Measurements from ENCODE around the gene SERPINF2.
"Not testable (repeated sequence)": the region's sequence is repeated elsewhere in the genome, so short reads cannot be mapped to it uniquely, and the experiment has no call there.

Gene SERPINF2

DNA sequence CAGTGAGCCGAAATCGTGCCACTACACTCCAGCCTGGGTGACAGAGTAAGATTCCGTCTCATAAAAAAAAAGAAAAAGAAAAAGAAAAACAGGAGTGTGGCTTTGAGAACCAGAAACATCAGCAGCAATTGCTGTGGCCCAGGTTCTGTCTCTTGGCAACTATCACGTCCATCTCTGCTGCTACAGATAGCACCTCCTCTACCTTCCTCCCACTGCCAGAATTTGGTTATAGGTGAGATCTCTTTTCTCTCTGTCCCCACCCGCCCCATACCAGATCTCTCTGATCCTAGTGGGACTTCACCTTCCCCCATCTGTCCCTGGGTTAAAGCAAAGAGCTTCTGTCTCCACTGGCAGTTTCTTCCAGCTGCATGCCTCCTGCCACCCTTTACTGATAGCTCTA is 35.6 kb upstream of the SERPINF2 start:
- H3K4me3 ChIP-seq (ENCODE audit: insufficient read depth, low read length, poor library complexity, severe bottlenecking): no peak overlapping the region
- no peak overlapping the region for H2AFZ ChIP-seq (ENCODE audit: low read depth, low read length, severe bottlenecking)
- no peaks in the 10 kb centered on the region for H3K79me2 ChIP-seq (ENCODE audit: insufficient read depth, low read length)
- H3K9me2 ChIP-seq (replicated peaks; ENCODE audit: insufficient read depth, low read length): no peaks in the 10 kb centered on the region
- no peaks in the 10 kb centered on the region for H3K27me3 ChIP-seq (ENCODE audit: low read length)
- no peak for TF ChIP-seq CTCF (IDR thresholded peaks at IDR 0.05; ENCODE audit: insufficient read depth, low read length, poor library complexity, severe bottlenecking)
- no peak for TF ChIP-seq EZH2phosphoT487 (conservative IDR thresholded peaks at IDR 0.05; ENCODE audit: low read length)
- peaks cover 4% of the 10 kb centered on the region; the same call in 1 of the 2 replicates for H3F3A ChIP-seq (ENCODE audit: insufficient read depth)
- no peak overlapping the region for H3K4me2 ChIP-seq (ENCODE audit: low read depth, low read length, poor library complexity, severe bottlenecking)
- no peak overlapping the region for H3K27ac ChIP-seq (ENCODE audit: low read depth, low read length)
- H3K9me3 ChIP-seq (ENCODE audit: insufficient read depth, low read length): no peaks in the 10 kb centered on the region
- H3K36me3 ChIP-seq (ENCODE audit: low read length): no peaks in the 10 kb centered on the region
- no peaks in the 10 kb centered on the region for H4K20me1 ChIP-seq (ENCODE audit: low read depth, low read length)
- no peak overlapping the region for H3K9ac ChIP-seq (ENCODE audit: low read length)

- not testable (repeated sequence) for H3F3A ChIP-seq (ENCODE audit: insufficient read depth); H3K9me2 ChIP-seq (replicated peaks; ENCODE audit: insufficient read depth, low read length); H3K4me2 ChIP-seq (ENCODE audit: low read depth, low read length, poor library complexity, severe bottlenecking)
Observed at GRCh38 chr17:1708791-1709346, 33.8 kb upstream of the SERPINF2 start.

GRCh38 chr17:1709403-1709951 is 33.2 kb upstream of the SERPINF2 start:
- Histone ChIP-seq H3K9ac (ENCODE audit: low read length) (no peak overlapping the region), H3F3A (ENCODE audit: insufficient read depth) (peaks cover 4% of the 10 kb centered on the region; the same call in 1 of the 2 replicates), H3K79me2 (ENCODE audit: insufficient read depth, low read length) (no peaks in the 10 kb centered on the region), H3K9me3 (ENCODE audit: insufficient read depth, low read length) (no peaks in the 10 kb centered on the region), H2AFZ (ENCODE audit: low read depth, low read length, severe bottlenecking) (no peak overlapping the region), H3K4me3 (ENCODE audit: insufficient read depth, low read length, poor library complexity, severe bottlenecking) (no peak overlapping the region), H3K9me2 (replicated peaks; ENCODE audit: insufficient read depth, low read length) (no peaks in the 10 kb centered on the region), H3K27ac (ENCODE audit: low read depth, low read length) (no peak overlapping the region), H4K20me1 (ENCODE audit: low read depth, low read length) (no peaks in the 10 kb centered on the region), H3K36me3 (ENCODE audit: low read length) (no peaks in the 10 kb centered on the region), H3K27me3 (ENCODE audit: low read length) (no peaks in the 10 kb centered on the region), H3K4me2 (ENCODE audit: low read depth, low read length, poor library complexity, severe bottlenecking) (no peak overlapping the region)
- TF ChIP-seq CTCF (IDR thresholded peaks at IDR 0.05; ENCODE audit: insufficient read depth, low read length, poor library complexity, severe bottlenecking): no peak
- no peak for TF ChIP-seq EZH2phosphoT487 (conservative IDR thresholded peaks at IDR 0.05; ENCODE audit: low read length)

More at GRCh38 chr17:1708791-1709346, 33.8 kb upstream of the SERPINF2 start:
- H3K79me2 ChIP-seq (ENCODE audit: insufficient read depth, low read length); H3K9me3 ChIP-seq (ENCODE audit: insufficient read depth, low read length); H2AFZ ChIP-seq (ENCODE audit: low read depth, low read length, severe bottlenecking); H3K4me3 ChIP-seq (ENCODE audit: insufficient read depth, low read length, poor library complexity, severe bottlenecking); H3K9ac ChIP-seq (ENCODE audit: low read length); H3K27me3 ChIP-seq (ENCODE audit: low read length); H4K20me1 ChIP-seq (ENCODE audit: low read depth, low read length); H3K27ac ChIP-seq (ENCODE audit: low read depth, low read length); H3K36me3 ChIP-seq (ENCODE audit: low read length): not testable (repeated sequence)

DNA sequence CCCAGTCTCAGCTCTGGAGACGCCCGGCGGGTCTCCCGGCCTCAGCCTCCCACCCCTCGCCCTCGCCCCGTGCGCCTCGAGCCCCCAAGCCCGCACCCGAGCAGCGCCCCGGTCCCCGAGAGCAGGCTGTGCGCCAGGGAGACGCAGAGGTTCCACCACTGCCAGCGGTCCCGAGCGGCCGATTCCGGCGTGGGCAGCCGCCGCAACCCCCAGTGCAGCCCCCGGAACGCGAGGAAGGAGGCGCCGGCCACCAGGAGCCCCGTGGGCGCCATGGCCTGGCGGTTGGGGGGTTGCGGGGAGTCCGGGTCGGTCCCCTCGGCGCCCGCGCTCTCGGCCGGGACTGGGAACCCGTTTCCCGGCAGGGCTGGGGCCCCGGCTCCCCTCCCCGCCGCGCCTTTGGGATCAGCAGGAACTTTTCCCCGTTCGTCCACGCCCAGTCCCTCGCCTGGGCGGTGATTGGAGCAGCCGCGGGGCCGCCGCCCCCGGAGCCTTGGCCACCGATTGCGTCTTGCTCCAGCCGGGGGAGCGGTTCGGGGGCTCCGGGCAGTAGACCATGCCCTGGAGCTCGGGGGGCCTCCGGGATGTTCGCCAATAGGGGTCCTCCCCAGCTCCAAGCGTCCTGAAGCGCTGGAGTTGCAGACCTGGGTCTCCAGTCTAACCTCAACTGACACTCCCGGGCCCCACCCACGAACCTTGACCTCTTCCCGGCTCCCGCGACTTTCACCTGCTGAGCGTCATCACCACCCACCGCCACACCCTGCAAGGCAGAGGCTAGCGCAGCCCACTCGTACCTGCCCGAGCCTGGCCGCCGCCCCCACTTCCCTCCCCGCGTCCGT is 32.5 kb upstream of the SERPINF2 start, which contains the start of gene TLCD2:
TSS of gene TLCD2 (minus strand) at position 407 of the 836 bp plus-strand sequence. CDS start at position 272, 135 bp downstream.
- TF ChIP-seq CTCF (IDR thresholded peaks at IDR 0.05; ENCODE audit: insufficient read depth, low read length, poor library complexity, severe bottlenecking): no peak
- no peak for TF ChIP-seq EZH2phosphoT487 (conservative IDR thresholded peaks at IDR 0.05; ENCODE audit: low read length)
- no peaks in the 10 kb centered on the region for H3K36me3 ChIP-seq (ENCODE audit: low read length)
- no peaks in the 10 kb centered on the region for H3K9me2 ChIP-seq (replicated peaks; ENCODE audit: insufficient read depth, low read length)
- peaks cover 4% of the 10 kb centered on the region; the same call in 1 of the 2 replicates for H3F3A ChIP-seq (ENCODE audit: insufficient read depth)
- H3K9ac ChIP-seq (ENCODE audit: low read length): no peak within 1 kb of the TSS
- H2AFZ ChIP-seq (ENCODE audit: low read depth, low read length, severe bottlenecking): no peak within 1 kb of the TSS
- H4K20me1 ChIP-seq (ENCODE audit: low read depth, low read length): no peaks in the 10 kb centered on the region
- H3K4me3 ChIP-seq (ENCODE audit: insufficient read depth, low read length, poor library complexity, severe bottlenecking): no peak within 1 kb of the TSS
- H3K27ac ChIP-seq (ENCODE audit: low read depth, low read length): no peak within 1 kb of the TSS
- no peaks in the 10 kb centered on the region for H3K79me2 ChIP-seq (ENCODE audit: insufficient read depth, low read length)
- no peak within 1 kb of the TSS for H3K4me2 ChIP-seq (ENCODE audit: low read depth, low read length, poor library complexity, severe bottlenecking)
- H3K27me3 ChIP-seq (ENCODE audit: low read length): no peaks in the 10 kb centered on the region
- no peaks in the 10 kb centered on the region for H3K9me3 ChIP-seq (ENCODE audit: insufficient read depth, low read length)

All from SU-DHL-6 (cell line).